Heart left ventricle (tissue), 16 donors: ENCODE data around the gene PIGL. TPM values are rescaled to one million over a fixed set of nuclear protein-coding genes. Genes with fewer than 3 reads are reported as not detected.
A peak's percentile ranks its signal among the peaks of the same experiment; 100 is the strongest.

ENCODE experiments used
- ATAC-seq, 4 donors: fragments of 200-7000 bp; cut with Tn5 transposase; one replicate each; pipeline ENCODE4 v1.9.1; 2020 to 2022; ENCODE audit warnings: moderate library complexity in 4 of 4, mild to moderate bottlenecking in 3 of 4, moderate number of reproducible peaks in 1 of 4
- DNase-seq, 5 donors: peaks; one replicate each; pipeline ENCODE4 v3.0.0-alpha.2; 2020
- H3K27ac ChIP-seq, 12 donors: fragments of 200-600 bp; sonication (generic) in 4 of 12; one replicate each; pipeline versions ENCODE4 v1.5.0 to v1.8.0; 2016 to 2022; ENCODE audit warnings: mild to moderate bottlenecking in 2 of 12
- H3K27me3 ChIP-seq, 9 donors: fragments of 200-600 bp; sonication (generic) in 2 of 9; one replicate each; pipeline versions ENCODE4 v1.5.1 to v1.8.0; 2016 to 2022; ENCODE audit warnings: mild to moderate bottlenecking in 3 of 9
- H3K36me3 ChIP-seq, 9 donors: fragments of 200-600 bp; sonication (generic) in 2 of 9; one replicate each; pipeline versions ENCODE4 v1.5.0 to v1.8.0; 2018 to 2022; ENCODE audit warnings: mild to moderate bottlenecking in 2 of 9
- H3K4me1 ChIP-seq, 12 donors: fragments of 200-600 bp; sonication (generic) in 4 of 12; one replicate each; pipeline versions ENCODE4 v1.5.0 to v1.8.0; 2016 to 2022; ENCODE audit warnings: mild to moderate bottlenecking in 3 of 12
- H3K4me3 ChIP-seq, 12 donors: fragments of 200-600 bp; sonication (generic) in 4 of 12; one replicate each; pipeline versions ENCODE4 v1.5.0 to v1.8.0; 2017 to 2022; ENCODE audit warnings: mild to moderate bottlenecking in 9 of 12, moderate library complexity in 4 of 12
- H3K9me3 ChIP-seq, 12 donors: fragments of 200-600 bp; sonication (generic) in 4 of 12; one replicate each; pipeline versions ENCODE4 v1.5.0 to v1.8.0; 2016 to 2022; ENCODE audit warnings: mild to moderate bottlenecking in 1 of 12
- POLR2A ChIP-seq, 2 donors: fragments of 450-650 bp; IDR thresholded peaks; one replicate each; pipeline ENCODE4 v1.6.1; 2017; ENCODE audit warnings: antibody characterized with exemption in 2 of 2, mild to moderate bottlenecking in 2 of 2, moderate library complexity in 2 of 2
- WGBS, 4 donors: extraction: QIAGEN DNeasy Blood & Tissue Kit in 2 of 4; methylation state at CpG; one replicate each; pipeline versions ENCODE4 v1.1.5 to v1.1.7; 2013 to 2018; 5-methylcytosine and 5-hydroxymethylcytosine counted together
- intact Hi-C, 10 donors: fragments of 100-400 bp; cut with DNase I; formaldehyde crosslinking; loops; one replicate each; pipeline versions ENCODE4 v1.11.1 to v1.14.2; 2022
- polyA plus RNA-seq, 2 donors: library from polyadenylated mRNA; stranded (reverse); fragments of 200-250 nt; gene quantifications; one replicate each; pipeline ENCODE4 v1.2.3, GENCODE V29; 2013
- total RNA-seq, 9 donors: library from RNA; depleted of rRNA in 2 of 9; stranded (reverse); fragments of >200 nt in 2 of 9; fragmentation: NEBNext Ultra II Directional in 3 of 9; extraction: Animal tissue kit (Norgen Biotek cat#: 25700) in 3 of 9; gene quantifications; one replicate each; pipeline versions ENCODE4 v1.1.0 to v1.2.4, GENCODE V29; 2016 to 2023
- TF ChIP-seq, protein P1 (sequence below), 12 donors: fragments of 200-600 bp; sonication (generic) in 4 of 12; IDR thresholded peaks; one replicate each; pipeline versions ENCODE4 v1.5.0 to v1.8.0; 2018 to 2022; ENCODE audit warnings: antibody characterized with exemption in 12 of 12, mild to moderate bottlenecking in 5 of 12
- donor health status: ischemic (EF 13 %, LVEDD 7.1; RV severe dilation, severe dysfunction).
- donor health status: healthy with polysubstance abuse.
- donor health status: DM: no; HTN: yes; CAD: no.
- donor health status: DM: no; HTN: no; CAD: no.
- donor health status: ischemic (EF 25% LVEDD 6.9; RV normal size, moderate dysfunction).
- donor health status: ischemic (EF 25% LVEDD 5.7; RV mildly dilated, moderate dysfunction).
- donor health status: healthy.
- donor health status: DM: yes; HTN: yes; CAD: no.
- donor health status: ischemic (EF 35%, LVEDD 5.7; RV mildly dilated, moderate dysfunction).
- donor health status: nonischemic (EF 11% LVEDD 7.7; RV severe dilation, severe dysfunction).
- donor health status: DM: yes; HTN: yes; CAD: no.
- donor health status: PGD.
- donor health status: ischemic (EF 29% LVEDD 5.4; RV normal size, mild dysfunction).
- donor health status: nonischemic (EF 23%, LVEDD 6.1; RV moderate dilation, normal function).

Gene PIGL
- total and polyA plus RNA-seq, 11 donors = 4.5 to 20.2 (median 10.2) TPM

DNA sequence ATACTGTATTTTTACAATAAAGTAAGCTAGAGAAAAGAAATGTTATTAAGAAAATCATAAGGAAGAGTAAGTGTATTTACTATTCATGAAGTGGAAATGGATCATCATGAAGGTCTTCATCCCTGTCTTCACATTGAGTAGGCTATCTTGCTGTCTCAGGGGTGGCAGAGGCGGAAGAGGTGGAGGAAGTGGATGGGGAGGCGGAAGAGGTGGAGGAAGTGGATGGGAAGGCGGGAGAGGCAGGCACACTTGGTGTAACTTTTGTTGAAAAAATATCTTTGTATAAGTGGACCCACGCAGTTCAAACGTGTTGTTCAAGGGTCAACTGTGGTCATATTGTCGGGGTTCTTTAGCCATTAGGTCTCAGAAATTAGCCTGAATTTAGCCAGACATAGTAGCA, 50.2 kb downstream of the PIGL start:
- Histone ChIP-seq H3K27ac (peak overlapping the region in 1 of 12 donors; percentile 89), H3K9me3 (no peaks in the 10 kb centered on the region), H3K27me3 (no peaks in the 10 kb centered on the region), H3K36me3 (no peaks in the 10 kb centered on the region), H3K4me3 (no peak overlapping the region), H3K4me1 (peaks cover 0 to 30% (median 0%) of the 10 kb centered on the region in 12 donors)
- intact Hi-C loops = no loop called here
- TF ChIP-seq, protein P1, sequence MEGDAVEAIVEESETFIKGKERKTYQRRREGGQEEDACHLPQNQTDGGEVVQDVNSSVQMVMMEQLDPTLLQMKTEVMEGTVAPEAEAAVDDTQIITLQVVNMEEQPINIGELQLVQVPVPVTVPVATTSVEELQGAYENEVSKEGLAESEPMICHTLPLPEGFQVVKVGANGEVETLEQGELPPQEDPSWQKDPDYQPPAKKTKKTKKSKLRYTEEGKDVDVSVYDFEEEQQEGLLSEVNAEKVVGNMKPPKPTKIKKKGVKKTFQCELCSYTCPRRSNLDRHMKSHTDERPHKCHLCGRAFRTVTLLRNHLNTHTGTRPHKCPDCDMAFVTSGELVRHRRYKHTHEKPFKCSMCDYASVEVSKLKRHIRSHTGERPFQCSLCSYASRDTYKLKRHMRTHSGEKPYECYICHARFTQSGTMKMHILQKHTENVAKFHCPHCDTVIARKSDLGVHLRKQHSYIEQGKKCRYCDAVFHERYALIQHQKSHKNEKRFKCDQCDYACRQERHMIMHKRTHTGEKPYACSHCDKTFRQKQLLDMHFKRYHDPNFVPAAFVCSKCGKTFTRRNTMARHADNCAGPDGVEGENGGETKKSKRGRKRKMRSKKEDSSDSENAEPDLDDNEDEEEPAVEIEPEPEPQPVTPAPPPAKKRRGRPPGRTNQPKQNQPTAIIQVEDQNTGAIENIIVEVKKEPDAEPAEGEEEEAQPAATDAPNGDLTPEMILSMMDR (IDR thresholded peaks at IDR 0.05) = no peak
- TF ChIP-seq POLR2A (IDR thresholded peaks at IDR 0.05) = no peak
- ATAC-seq (no peak), DNase-seq (no peak)
- WGBS, 4 donors = 89 to 95% (median 94%) methylated on average over 6 of the region's 6 CpGs

DNA sequence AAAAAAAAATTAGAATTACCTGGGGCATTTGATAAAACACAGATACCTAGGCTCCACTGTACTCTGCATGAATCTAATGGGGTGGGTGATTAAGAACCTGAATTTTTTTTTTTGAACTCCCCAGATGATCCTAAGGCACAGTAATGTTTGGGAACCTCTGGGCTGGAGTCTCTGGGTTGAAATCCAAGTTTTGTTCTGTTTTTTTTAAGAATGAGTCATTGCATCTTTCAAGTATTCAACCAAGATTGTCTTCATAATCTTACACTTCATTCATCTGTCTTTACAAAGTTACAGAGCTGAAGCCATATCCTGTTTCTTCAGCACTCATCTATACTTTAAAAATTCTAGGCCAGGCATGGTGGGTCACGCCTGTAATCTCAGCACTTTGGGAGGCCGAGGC, 52.6 kb downstream of the PIGL start:
- H3K4me1 ChIP-seq = peaks cover 0 to 30% (median 0%) of the 10 kb centered on the region in 12 donors
- no peaks in the 10 kb centered on the region for H3K27me3 ChIP-seq
- no peaks in the 10 kb centered on the region for H3K9me3 ChIP-seq
- WGBS, 4 donors = 85 to 97% (median 92%) methylated on average over 2 of the region's 2 CpGs
- TF ChIP-seq, protein P1 (IDR thresholded peaks at IDR 0.05) = no peak
- TF ChIP-seq POLR2A (IDR thresholded peaks at IDR 0.05) = no peak
- no peaks in the 10 kb centered on the region for H3K36me3 ChIP-seq
- no peak overlapping the region for H3K4me3 ChIP-seq
- intact Hi-C loops = no loop called here
- peak in 1 of 4 donors; percentile 29 for ATAC-seq
- no peak for DNase-seq
- H3K27ac ChIP-seq = no peak overlapping the region

GRCh38 chr17:16272111-16272840, 55.3 kb downstream of the PIGL start:
- no peaks in the 10 kb centered on the region for H3K9me3 ChIP-seq
- DNase-seq (no peak), ATAC-seq (no peak)
- H3K27ac ChIP-seq = no peak overlapping the region
- intact Hi-C loops = no loop called here
- no peaks in the 10 kb centered on the region for H3K36me3 ChIP-seq
- no peak for TF ChIP-seq POLR2A (IDR thresholded peaks at IDR 0.05)
- TF ChIP-seq, protein P1 (IDR thresholded peaks at IDR 0.05) = no peak
- peaks cover 0 to 25% (median 0%) of the 10 kb centered on the region in 12 donors for H3K4me1 ChIP-seq
- 57 to 66% (median 61%) methylated on average over 3 of the region's 3 CpGs for WGBS, 4 donors
- no peak overlapping the region for H3K4me3 ChIP-seq
- no peaks in the 10 kb centered on the region for H3K27me3 ChIP-seq

GRCh38 chr17:16273499-16273898, 56.5 kb downstream of the PIGL start:
- Histone ChIP-seq H3K4me1 (peaks cover 0 to 13% (median 0%) of the 10 kb centered on the region in 12 donors), H3K9me3 (no peaks in the 10 kb centered on the region), H3K36me3 (peaks cover 0 to 5% (median 0%) of the 10 kb centered on the region in 9 donors), H3K4me3 (no peak overlapping the region), H3K27ac (no peak overlapping the region), H3K27me3 (no peaks in the 10 kb centered on the region)
- no peak for TF ChIP-seq POLR2A (IDR thresholded peaks at IDR 0.05)
- TF ChIP-seq, protein P1 (IDR thresholded peaks at IDR 0.05) = no peak
- intact Hi-C loops = no loop called here
- 90 to 97% (median 95%) methylated on average over 1 of the region's 1 CpG for WGBS, 4 donors
- ATAC-seq = no peak
- DNase-seq = no peak
